GM10248 (cell line): ENCODE data around the gene HIVEP2.

Source experiments
- CTCF ChIA-PET: fragments of 300-600 bp; sonication (Branson Sonifier 250); formaldehyde crosslinking; extraction: SDS; loops from one replicate; lab custom pipeline; 2021; ENCODE audit warnings: antibody characterized with exemption; lab: Yijun Ruan, JAX
- POLR2A ChIA-PET: fragments of 350-650 bp; sonication (Branson Sonifier 250); formaldehyde crosslinking; extraction: SDS; loops from one replicate; lab custom pipeline; 2020; ENCODE audit warnings: antibody characterized with exemption; lab: Yijun Ruan, JAX
- DNase-seq: peaks from one replicate; pipeline ENCODE4 v3.0.0; 2012; ENCODE audit errors: extremely low spot score
- CTCF ChIP-seq: IDR thresholded peaks from 2 replicates; pipeline ENCODE4 v1.5.1; 2012; ENCODE audit warnings: mild to moderate bottlenecking, low read depth; ENCODE audit errors: extremely low read depth, missing control alignments, control extremely low read depth

HIVEP2 gene

GRCh38 chr6:142946924-142947713, 2.1 kb upstream of the HIVEP2 start:
- ChIA-PET POLR2A (interaction anchor here (0.7 kb wide), 1 partner anchor 99 kb away, joined by 3 read pairs; no protein-coding TSS in a partner anchor), CTCF (interaction anchor here (1.2 kb wide), 1 partner anchor 9 kb away, joined by 3 read pairs; no protein-coding TSS in a partner anchor)
- TF ChIP-seq CTCF = no peak
- DNase-seq = peak; percentile 87

- ChIA-PET CTCF (interaction anchor here (1.2 kb wide), 1 partner anchor 8 kb away, joined by 3 read pairs; no protein-coding TSS in a partner anchor), POLR2A (interaction anchor here (0.7 kb wide), 1 partner anchor 98 kb away, joined by 3 read pairs; no protein-coding TSS in a partner anchor)
- TF ChIP-seq CTCF = no peak
- peak; percentile 79 for DNase-seq
These were observed 1.4 kb upstream of the HIVEP2 start for GRCh38 chr6:142946181-142946923.

- CTCF ChIA-PET = interaction anchor here (1.2 kb wide), 1 partner anchor 8 kb away, joined by 3 read pairs; no protein-coding TSS in a partner anchor
- POLR2A ChIA-PET = interaction anchor here (0.6 kb wide), 1 partner anchor 146 kb away, joined by 3 read pairs; no protein-coding TSS in a partner anchor
- no peak for TF ChIP-seq CTCF
These were observed 637 bp upstream of the HIVEP2 start for GRCh38 chr6:142945446-142946180.

GRCh38 chr6:142944124-142945048, 590 bp downstream of the HIVEP2 start:
- peak; percentile 70 for DNase-seq
- ChIA-PET POLR2A (interaction anchor here (0.6 to 1.1 kb wide), 2 partner anchors 92 to 147 kb away, joined by 3 read pairs; no protein-coding TSS in a partner anchor), CTCF (interaction anchor here (0.9 to 2.3 kb wide), 7 partner anchors 8 to 158 kb away, joined by 3 to 15 read pairs (median 5); no protein-coding TSS in a partner anchor)
- no peak for TF ChIP-seq CTCF

More at GRCh38 chr6:142945446-142946180, 637 bp upstream of the HIVEP2 start:
- peak; percentile 54 for DNase-seq

- POLR2A ChIA-PET = interaction anchor here (1.0 to 1.1 kb wide), 2 partner anchors 91 to 95 kb away, joined by 3 read pairs; no protein-coding TSS in a partner anchor
- CTCF ChIA-PET = interaction anchor here (0.8 to 2.3 kb wide), 10 partner anchors 9 to 159 kb away, joined by 3 to 15 read pairs (median 4); no protein-coding TSS in a partner anchor
- DNase-seq = no peak
- no peak for TF ChIP-seq CTCF
These were observed 1.3 kb downstream of the HIVEP2 start for GRCh38 chr6:142943711-142944123.
